Measurements from ENCODE around the gene CLSTN2.

The CLSTN2 gene

GRCh38 chr3:140007911-140008869 is 73.2 kb downstream of the CLSTN2 start:
- DNase-seq = no peak

GRCh38 chr3:140010391-140010790 is 75.4 kb downstream of the CLSTN2 start:
- DNase-seq = no peak

GRCh38 chr3:140011086-140011485 is 76.1 kb downstream of the CLSTN2 start:
- DNase-seq = no peak

- no peak for DNase-seq
These were observed 76.8 kb downstream of the CLSTN2 start for GRCh38 chr3:140011611-140012277.

- DNase-seq = no peak
These were observed 78.2 kb downstream of the CLSTN2 start for GRCh38 chr3:140013220-140013619.

GRCh38 chr3:140014831-140015495 is 80.0 kb downstream of the CLSTN2 start:
- DNase-seq = no peak

GRCh38 chr3:140015741-140016140 is 80.8 kb downstream of the CLSTN2 start:
- no peak for DNase-seq

GRCh38 chr3:140018556-140018955 is 83.6 kb downstream of the CLSTN2 start:
- DNase-seq = no peak

- DNase-seq = no peak
These were observed 85.0 kb downstream of the CLSTN2 start for GRCh38 chr3:140019946-140020345.

GRCh38 chr3:140020541-140020940 is 85.6 kb downstream of the CLSTN2 start:
- DNase-seq = no peak

GRCh38 chr3:140021269-140021668 is 86.3 kb downstream of the CLSTN2 start:
- DNase-seq = no peak

- DNase-seq = no peak
These were observed 87.2 kb downstream of the CLSTN2 start for GRCh38 chr3:140022066-140022770.

GRCh38 chr3:140023616-140024530 is 88.9 kb downstream of the CLSTN2 start:
- DNase-seq = no peak

- no peak for DNase-seq
These were observed 96.2 kb downstream of the CLSTN2 start for GRCh38 chr3:140031170-140031569.

GRCh38 chr3:140034058-140034457 is 99.1 kb downstream of the CLSTN2 start:
- no peak for DNase-seq

- DNase-seq = no peak
These were observed 100.9 kb downstream of the CLSTN2 start for GRCh38 chr3:140035871-140036270.

GRCh38 chr3:140050396-140050795 is 115.4 kb downstream of the CLSTN2 start:
- no peak for DNase-seq

- DNase-seq = no peak
These were observed 116.3 kb downstream of the CLSTN2 start for GRCh38 chr3:140051019-140051957.

GRCh38 chr3:140052771-140053702 is 118.1 kb downstream of the CLSTN2 start:
- no peak for DNase-seq
